Smooth muscle cell (in vitro differentiated cells): ENCODE measurements around the gene OSER1. TPM values are rescaled to one million over a fixed set of nuclear protein-coding genes. Genes with fewer than 3 reads are reported as not detected.
A peak's percentile ranks its signal among the peaks of the same experiment; 100 is the strongest.

Experiments used
- DNase-seq: peaks from one replicate; lab custom pipeline; 2025; ENCODE audit not compliant: unreplicated experiment; lab: John Stamatoyannopoulos, UW
- H2AFZ ChIP-seq: fragments of 200-600 bp; sonication (generic); 2 replicates; pipeline ENCODE4 v1.6.0; 2016; ENCODE audit warnings: antibody characterized with exemption, low read depth, mild to moderate bottlenecking
- H3F3A ChIP-seq: fragments of 200-600 bp; sonication (generic); 2 replicates; pipeline ENCODE4 v1.6.0; 2017; ENCODE audit warnings: antibody characterized with exemption, low read depth
- H3K27ac ChIP-seq: fragments of 200-600 bp; sonication (generic); 2 replicates; pipeline ENCODE4 v1.5.1; 2016; ENCODE audit warnings: low read depth, mild to moderate bottlenecking
- H3K27me3 ChIP-seq: fragments of 200-600 bp; sonication (generic); 2 replicates; pipeline ENCODE4 v1.6.1; 2016; ENCODE audit warnings: low read depth, mild to moderate bottlenecking
- H3K36me3 ChIP-seq: fragments of 200-600 bp; sonication (generic); 2 replicates; pipeline ENCODE4 v1.5.1; 2016; ENCODE audit warnings: low read depth
- H3K4me1 ChIP-seq: fragments of 200-600 bp; sonication (generic); 2 replicates; pipeline ENCODE4 v1.5.1; 2016; ENCODE audit warnings: low read depth
- H3K4me2 ChIP-seq: fragments of 200-600 bp; sonication (generic); 2 replicates; pipeline ENCODE4 v1.6.0; 2016; ENCODE audit warnings: mild to moderate bottlenecking
- H3K4me3 ChIP-seq: fragments of 200-600 bp; sonication (generic); 2 replicates; pipeline ENCODE4 v1.5.1; 2016; ENCODE audit warnings: mild to moderate bottlenecking
- H3K79me2 ChIP-seq: fragments of 200-600 bp; sonication (generic); 2 replicates; pipeline ENCODE4 v1.6.0; 2016; ENCODE audit warnings: low read depth, mild to moderate bottlenecking
- H3K9ac ChIP-seq: fragments of 200-600 bp; sonication (generic); 2 replicates; pipeline ENCODE4 v1.6.0; 2016; ENCODE audit warnings: low read depth
- H3K9me3 ChIP-seq: fragments of 200-600 bp; sonication (generic); replicated peaks from 2 replicates; pipeline ENCODE4 v1.5.1; 2016; ENCODE audit warnings: low read depth
- H4K20me1 ChIP-seq: fragments of 200-600 bp; sonication (generic); 2 replicates; pipeline ENCODE4 v1.6.0; 2016; ENCODE audit warnings: low read depth
- CTCF ChIP-seq: fragments of 200-600 bp; sonication (generic); IDR thresholded peaks from 2 replicates; pipeline ENCODE4 v1.5.1; 2017; ENCODE audit warnings: borderline replicate concordance, mild to moderate bottlenecking, antibody characterized with exemption; ENCODE audit not compliant: insufficient read depth, poor library complexity, severe bottlenecking
- WGBS: methylation state at CpG from one replicate; pipeline ENCODE4 v1.1.7; 2016; ENCODE audit warnings: low lambda C conversion rate; 5-methylcytosine and 5-hydroxymethylcytosine counted together
- polyA plus RNA-seq: library from polyadenylated mRNA; unstranded; fragments of >200 nt; fragmentation: Nextera tagmentation; extraction: Ambion mirVana; gene quantifications from 2 replicates; pipeline ENCODE4 v1.2.1, GENCODE V29; 2016
- total RNA-seq: library from RNA; depleted of rRNA; stranded (reverse); fragments of >200 nt; gene quantifications from 2 replicates; pipeline ENCODE4 v1.2.3, GENCODE V29; 2014

OSER1 gene
- total and polyA plus RNA-seq, 2 experiments from 2014 or later: 33.1 to 42.3 TPM

DNA sequence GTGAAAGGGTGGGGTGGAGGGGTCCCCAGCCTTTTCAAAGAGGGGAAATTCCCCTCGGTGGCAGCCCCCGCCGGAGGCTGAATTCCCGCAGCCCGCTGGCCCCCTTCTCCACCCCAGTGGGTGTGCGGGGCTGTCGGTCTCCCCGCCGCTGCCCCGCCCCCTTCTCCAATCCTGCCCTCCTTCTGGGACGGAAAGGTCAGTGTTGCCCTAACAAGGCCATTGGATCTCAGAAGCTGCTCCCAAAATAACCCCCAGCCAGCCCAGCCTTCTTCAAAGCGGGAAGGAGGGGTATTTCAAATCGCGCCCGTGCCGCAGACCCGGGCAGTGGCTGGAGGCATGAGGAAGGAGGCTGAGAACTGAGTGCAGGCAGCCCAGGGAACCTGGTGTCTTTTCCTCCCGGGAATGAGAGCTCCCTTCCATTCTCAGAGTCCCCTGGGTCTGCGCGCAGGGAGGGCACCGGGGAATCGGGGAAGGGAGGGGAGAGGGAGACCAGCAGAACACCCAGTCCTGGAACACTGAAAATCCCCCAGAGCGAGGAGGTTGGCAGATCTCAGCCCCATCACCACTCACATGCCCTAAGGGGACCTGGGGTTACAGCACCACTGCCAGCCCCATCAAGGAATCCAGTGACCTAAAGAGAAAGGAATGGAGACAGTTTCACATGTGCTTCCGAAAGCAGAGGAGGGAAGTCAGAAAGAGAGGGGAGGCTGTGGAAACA lies 23.4 kb downstream of the OSER1 start, which contains the start of gene JPH2:
TSS of gene JPH2 (minus strand) at position 135 of the 718 bp plus-strand sequence. CDS start 483 bp downstream, outside the sequence.
- H3K27ac ChIP-seq: peak within 1 kb of the TSS; percentile 91
- WGBS: 0% methylated on average over 22 of the region's 24 CpGs
- no peaks in the 10 kb centered on the region for H4K20me1 ChIP-seq
- H3K27me3 ChIP-seq: no peaks in the 10 kb centered on the region
- H3K4me2 ChIP-seq: peak within 1 kb of the TSS; percentile 95
- H3K9me3 ChIP-seq: no peaks in the 10 kb centered on the region
- H3K79me2 ChIP-seq: peaks cover 13% of the 10 kb centered on the region
- TF ChIP-seq CTCF: no peak
- H3K4me1 ChIP-seq: peaks cover 11% of the 10 kb centered on the region
- peak within 1 kb of the TSS; percentile 65 for H3K4me3 ChIP-seq
- peak within 1 kb of the TSS; percentile 56 for H3K9ac ChIP-seq
- no peaks in the 10 kb centered on the region for H3K36me3 ChIP-seq
- H2AFZ ChIP-seq: peak within 1 kb of the TSS; percentile 91
- no peak for DNase-seq
- peaks cover 5% of the 10 kb centered on the region for H3F3A ChIP-seq

DNA sequence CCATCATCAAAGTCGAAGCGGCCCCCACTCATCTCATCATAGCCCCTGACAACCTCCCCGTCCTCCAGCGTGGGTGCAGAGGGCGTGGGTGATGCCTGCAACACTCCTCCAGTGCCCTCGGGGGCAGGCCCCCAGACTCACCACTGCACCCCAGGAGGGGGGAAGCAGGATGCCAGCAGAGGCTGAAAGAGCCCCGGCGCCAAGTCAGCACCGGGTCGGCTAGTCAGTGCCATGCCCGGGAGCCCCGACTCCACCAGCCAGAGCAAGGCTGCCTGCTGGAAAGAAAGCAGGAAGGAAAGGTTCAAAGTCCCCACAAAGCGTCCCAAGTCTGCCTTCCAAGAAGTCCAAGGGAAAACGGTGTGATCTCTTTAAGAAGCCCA lies 23.9 kb downstream of the OSER1 start:
- Histone ChIP-seq H3K4me2 (peak overlapping the region; percentile 95), H3F3A (peaks cover 5% of the 10 kb centered on the region), H2AFZ (peak overlapping the region; percentile 91), H3K4me1 (peaks cover 14% of the 10 kb centered on the region), H3K9me3 (no peaks in the 10 kb centered on the region), H3K9ac (peak overlapping the region; percentile 56), H3K27ac (peak overlapping the region; percentile 91), H4K20me1 (no peaks in the 10 kb centered on the region), H3K36me3 (no peaks in the 10 kb centered on the region), H3K4me3 (peak overlapping the region; percentile 65), H3K27me3 (no peaks in the 10 kb centered on the region), H3K79me2 (peaks cover 13% of the 10 kb centered on the region)
- no peak for TF ChIP-seq CTCF
- WGBS: 24% methylated on average over 12 of the region's 14 CpGs
- no peak for DNase-seq

GRCh38 chr20:44186201-44186600 lies 24.4 kb downstream of the OSER1 start:
- no peaks in the 10 kb centered on the region for H4K20me1 ChIP-seq
- no peak overlapping the region for H3K27ac ChIP-seq
- H3K36me3 ChIP-seq: no peaks in the 10 kb centered on the region
- peak overlapping the region; percentile 95 for H3K4me2 ChIP-seq
- peaks cover 18% of the 10 kb centered on the region for H3K4me1 ChIP-seq
- H2AFZ ChIP-seq: no peak overlapping the region
- no peaks in the 10 kb centered on the region for H3K27me3 ChIP-seq
- peak overlapping the region; percentile 65 for H3K4me3 ChIP-seq
- no peak overlapping the region for H3K9ac ChIP-seq
- DNase-seq: no peak
- no peaks in the 10 kb centered on the region for H3K9me3 ChIP-seq
- peaks cover 5% of the 10 kb centered on the region for H3F3A ChIP-seq
- H3K79me2 ChIP-seq: peaks cover 13% of the 10 kb centered on the region
- WGBS: 91% methylated on average over 14 of the region's 14 CpGs
- no peak for TF ChIP-seq CTCF

- Histone ChIP-seq H3K27ac (no peak overlapping the region), H3K36me3 (no peaks in the 10 kb centered on the region), H3K9ac (no peak overlapping the region), H2AFZ (no peak overlapping the region), H3K4me3 (no peak overlapping the region), H4K20me1 (no peaks in the 10 kb centered on the region), H3K79me2 (peaks cover 13% of the 10 kb centered on the region), H3K4me1 (peaks cover 24% of the 10 kb centered on the region), H3K4me2 (no peak overlapping the region), H3K27me3 (no peaks in the 10 kb centered on the region), H3F3A (peaks cover 6% of the 10 kb centered on the region), H3K9me3 (no peaks in the 10 kb centered on the region)
- no peak for DNase-seq
- TF ChIP-seq CTCF: no peak
- WGBS: 100% methylated on average over 4 of the region's 4 CpGs
Observed at GRCh38 chr20:44185574-44185973, 25.0 kb downstream of the OSER1 start.
